GM18526 (cell line): ENCODE results near the gene HHAT.

ENCODE experiments used
- POLR2A ChIP-seq: IDR thresholded peaks from 3 replicates; pipeline ENCODE4 v1.6.1; 2011; ENCODE audit not compliant: insufficient read length; ENCODE audit errors: extremely low read depth

The HHAT gene

GRCh38 chr1:210706246-210706645 lies 377.5 kb downstream of the HHAT start:
- no peak for TF ChIP-seq POLR2A

DNA sequence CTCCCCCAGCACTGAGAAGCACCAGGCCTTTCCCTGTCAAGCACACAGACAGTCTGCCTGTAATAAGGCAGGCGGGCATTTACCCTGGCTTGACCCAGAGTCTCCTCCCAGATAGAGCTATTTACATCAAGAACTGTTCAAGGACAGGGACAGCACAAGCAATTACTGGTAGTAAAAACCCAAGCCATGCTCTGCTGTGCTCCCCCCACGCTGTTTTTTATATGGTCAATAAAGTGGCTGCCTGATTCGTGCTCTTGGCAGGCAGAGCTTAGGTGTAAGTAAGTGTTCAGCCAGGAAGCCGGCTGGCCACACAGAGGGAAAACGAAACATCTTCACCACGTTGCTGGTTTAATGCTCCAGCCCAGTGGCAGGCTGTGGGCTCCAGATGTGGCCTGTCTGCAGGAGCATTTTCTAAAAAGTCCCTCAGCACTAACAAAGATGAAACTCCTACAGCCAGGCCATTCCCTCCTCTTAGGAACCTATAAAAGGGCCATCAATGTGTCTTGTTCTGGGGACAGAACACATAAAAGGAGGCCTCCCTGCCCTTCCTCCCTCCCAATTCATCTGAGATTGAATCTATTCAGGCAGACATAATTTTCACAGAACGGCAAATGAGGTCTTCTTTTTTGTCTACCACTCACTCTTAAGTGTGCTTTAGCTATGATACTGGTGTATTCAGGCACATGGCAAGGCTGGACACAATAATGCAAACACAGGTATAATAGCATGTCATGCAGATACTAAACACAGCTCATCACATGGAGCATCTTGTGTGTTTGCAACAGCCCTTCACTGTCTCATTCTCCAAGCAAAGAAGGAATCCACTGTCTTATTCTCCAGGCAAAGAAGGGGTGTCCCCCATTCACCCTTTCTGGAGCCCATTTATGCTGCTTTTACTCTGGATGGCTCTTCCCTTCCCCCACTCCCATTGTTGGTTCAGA lies 378.9 kb downstream of the HHAT start:
- TF ChIP-seq POLR2A, result no peak

DNA sequence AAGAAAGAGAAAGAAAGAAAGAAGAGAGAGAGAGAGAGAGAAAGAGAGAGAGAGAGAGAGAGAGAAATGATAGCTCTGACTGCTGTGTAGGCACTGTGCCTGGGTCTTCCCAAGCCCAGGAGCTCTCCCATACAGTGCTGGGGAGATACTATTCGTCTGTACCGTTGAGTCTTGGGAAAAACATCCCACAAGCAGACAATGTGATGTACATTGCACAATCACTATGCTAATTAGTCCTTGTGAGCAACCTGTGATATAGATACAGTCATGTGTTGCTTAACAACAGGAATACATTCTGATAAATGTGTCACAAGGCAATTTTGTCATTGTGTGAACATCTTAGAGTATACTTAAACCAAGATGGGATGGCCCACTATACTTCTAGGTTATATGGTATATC lies 381.0 kb downstream of the HHAT start:
- TF ChIP-seq POLR2A, result no peak

DNA sequence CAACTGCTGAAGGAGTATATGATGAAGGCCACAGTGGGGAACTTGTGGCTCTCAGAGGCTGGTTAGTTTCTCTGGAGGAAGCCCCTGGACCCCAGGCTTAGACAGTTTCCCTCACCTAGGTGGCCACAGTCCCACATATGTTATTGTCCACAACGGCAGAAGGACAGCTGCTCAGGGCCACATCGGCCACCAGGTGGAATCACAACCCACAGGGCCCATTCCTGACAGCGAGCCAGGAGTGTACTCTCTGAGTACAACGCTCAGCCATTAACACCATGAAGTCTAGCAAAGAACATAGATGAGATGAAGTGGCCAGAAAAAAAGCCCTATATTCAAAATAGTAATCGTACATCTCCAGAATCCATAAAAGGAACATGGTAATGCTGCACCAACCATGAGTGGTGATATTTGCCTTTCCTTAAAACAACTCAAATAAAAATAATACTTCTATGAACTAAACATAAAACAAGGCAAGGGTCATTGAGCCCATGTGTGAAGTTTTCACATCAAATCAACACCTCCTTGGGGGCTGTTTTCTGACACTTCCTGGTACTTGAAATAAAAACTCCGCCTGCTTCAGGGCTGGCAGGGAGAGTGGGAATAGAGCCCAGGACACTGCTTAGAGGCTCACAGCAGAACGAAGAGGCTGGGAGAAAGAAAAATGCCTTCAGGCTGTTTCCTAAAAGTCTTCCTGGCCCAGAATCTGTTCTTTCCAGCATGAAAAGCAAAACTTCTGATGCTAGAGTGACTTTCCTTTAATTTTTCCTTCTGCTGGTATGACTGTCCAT lies 383.3 kb downstream of the HHAT start:
- TF ChIP-seq POLR2A, result no peak

DNA sequence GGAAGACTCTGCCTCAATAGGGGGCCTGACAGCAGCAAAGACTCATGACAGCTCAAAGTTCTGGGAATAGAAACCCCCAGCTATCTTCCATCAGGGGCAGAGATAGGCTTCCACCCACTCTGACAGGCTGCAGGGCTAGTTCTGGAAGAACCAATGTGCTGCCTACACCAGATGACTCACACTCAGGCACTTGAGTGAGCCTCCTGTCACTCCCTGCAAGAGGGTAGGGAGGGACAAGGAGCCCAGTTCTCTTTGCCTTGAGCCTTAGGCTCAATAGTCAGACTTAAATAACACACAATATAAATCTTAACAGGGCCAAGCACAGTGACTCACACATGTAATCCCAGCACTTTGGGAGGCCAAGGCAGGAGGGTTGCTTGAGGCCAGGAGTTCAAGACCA lies 386.4 kb downstream of the HHAT start:
- no peak for TF ChIP-seq POLR2A

- TF ChIP-seq POLR2A, result no peak
Observed at GRCh38 chr1:210722410-210723081, 393.8 kb downstream of the HHAT start.

GRCh38 chr1:210723646-210724045 lies 394.9 kb downstream of the HHAT start:
- TF ChIP-seq POLR2A, result no peak

DNA sequence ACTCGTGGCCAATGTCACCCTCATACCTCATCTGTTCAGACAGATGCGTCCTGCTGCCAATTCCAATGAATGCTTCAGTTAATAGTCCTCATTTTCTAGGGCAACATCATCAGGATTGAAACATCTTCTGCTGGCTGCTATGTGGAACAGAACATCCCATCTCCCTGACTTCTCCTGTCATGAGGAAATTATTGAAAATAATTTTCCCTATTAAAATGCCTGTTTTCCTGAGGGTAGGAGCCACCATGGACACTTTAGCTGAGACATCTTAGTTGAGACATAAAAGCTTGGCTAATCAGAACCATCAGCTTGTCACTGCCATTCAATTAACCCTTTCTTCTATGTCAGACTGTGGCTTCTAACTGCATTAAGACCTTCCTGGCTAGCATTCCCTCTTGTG lies 396.1 kb downstream of the HHAT start:
- TF ChIP-seq POLR2A, result no peak
